H9 (cell line): ENCODE measurements around the gene MBNL1. TPM values are rescaled to one million over a fixed set of nuclear protein-coding genes. Genes with fewer than 3 reads are reported as not detected.

Experiments
- DNase-seq: peaks from one replicate; pipeline ENCODE4 v3.0.0-alpha.2; 2017
- H2AFZ ChIP-seq: one replicate; pipeline ENCODE4 v1.6.1; 2013; ENCODE audit warnings: mild to moderate bottlenecking, low read length, control low read depth, moderate library complexity
- H2AK5ac ChIP-seq: 2 replicates; pipeline ENCODE4 v1.6.1; 2013; ENCODE audit warnings: low read length, control low read depth, mixed read lengths; ENCODE audit not compliant: insufficient read length
- H2BK120ac ChIP-seq: one replicate; pipeline ENCODE4 v1.6.1; 2013; ENCODE audit warnings: low read depth, mild to moderate bottlenecking, low read length, control low read depth, inconsistent platforms; ENCODE audit not compliant: poor library complexity, severe bottlenecking
- H2BK12ac ChIP-seq: 2 replicates; pipeline ENCODE4 v1.6.1; 2013; ENCODE audit warnings: low read length, control low read depth, mixed read lengths, low read depth; ENCODE audit not compliant: insufficient read length
- H2BK15ac ChIP-seq: 2 replicates; pipeline ENCODE4 v1.6.1; 2013; ENCODE audit warnings: low read depth, low read length, control low read depth
- H2BK20ac ChIP-seq: one replicate; pipeline ENCODE4 v1.6.1; 2013; ENCODE audit warnings: low read depth, mild to moderate bottlenecking, low read length, control low read depth, inconsistent platforms; ENCODE audit not compliant: poor library complexity, severe bottlenecking
- H2BK5ac ChIP-seq: 2 replicates; pipeline ENCODE4 v1.6.1; 2013; ENCODE audit warnings: low read length, control low read depth, mixed read lengths; ENCODE audit not compliant: insufficient read length
- H3K14ac ChIP-seq: 2 replicates; pipeline ENCODE4 v1.6.1; 2013; ENCODE audit warnings: low read length, control low read depth; ENCODE audit not compliant: insufficient read depth
- H3K18ac ChIP-seq: 2 replicates; pipeline ENCODE4 v1.6.1; 2013; ENCODE audit warnings: low read depth, mild to moderate bottlenecking, mixed read lengths, low read length, control low read depth; ENCODE audit not compliant: insufficient read length
- H3K23ac ChIP-seq: 2 replicates; pipeline ENCODE4 v1.6.1; 2013; ENCODE audit warnings: low read length, control low read depth, mixed read lengths, low read depth; ENCODE audit not compliant: insufficient read length
- H3K23me2 ChIP-seq: 2 replicates; pipeline ENCODE4 v1.6.1; 2013; ENCODE audit warnings: low read depth, mild to moderate bottlenecking, mixed read lengths, low read length, control low read depth; ENCODE audit not compliant: insufficient read length, poor library complexity, severe bottlenecking
- H3K27ac ChIP-seq: 2 replicates; pipeline ENCODE4 v1.5.1; 2013; ENCODE audit warnings: low read length, control low read depth, mixed read lengths, low read depth; ENCODE audit not compliant: insufficient read length
- H3K27me3 ChIP-seq: 2 replicates; pipeline ENCODE4 v1.6.1; 2013; ENCODE audit warnings: low read length, control low read depth, inconsistent platforms; ENCODE audit not compliant: insufficient read depth
- H3K4ac ChIP-seq: 2 replicates; pipeline ENCODE4 v1.6.1; 2013; ENCODE audit warnings: low read depth, mild to moderate bottlenecking, control low read depth, inconsistent platforms, low read length, moderate library complexity
- H3K4me1 ChIP-seq: 2 replicates; pipeline ENCODE4 v1.6.1; 2013; ENCODE audit warnings: low read length, control low read depth, inconsistent platforms; ENCODE audit not compliant: insufficient read depth
- H3K4me2 ChIP-seq: 2 replicates; pipeline ENCODE4 v1.6.1; 2013; ENCODE audit warnings: low read length, control low read depth, mixed read lengths; ENCODE audit not compliant: insufficient read length, insufficient read depth
- H3K56ac ChIP-seq: 2 replicates; pipeline ENCODE4 v1.6.1; 2013; ENCODE audit warnings: low read depth, mild to moderate bottlenecking, mixed read lengths, low read length, control low read depth; ENCODE audit not compliant: insufficient read length
- H3K79me1 ChIP-seq: 2 replicates; pipeline ENCODE4 v1.6.1; 2013; ENCODE audit warnings: low read depth, mild to moderate bottlenecking, moderate library complexity, low read length, control low read depth, inconsistent platforms; ENCODE audit not compliant: insufficient read depth, poor library complexity, severe bottlenecking
- H3K79me2 ChIP-seq: 2 replicates; pipeline ENCODE4 v1.6.1; 2013; ENCODE audit warnings: low read length, control low read depth, inconsistent platforms; ENCODE audit not compliant: insufficient read depth
- H3K9ac ChIP-seq: 2 replicates; pipeline ENCODE4 v1.6.1; 2013; ENCODE audit warnings: low read length, control low read depth, mixed read lengths; ENCODE audit not compliant: insufficient read length; ENCODE audit errors: extremely low read depth
- H3K9me3 ChIP-seq: one replicate; pipeline ENCODE4 v1.6.1; 2013; ENCODE audit warnings: low read depth, low read length, inconsistent platforms; ENCODE audit not compliant: control insufficient read depth
- H3T11ph ChIP-seq: one replicate; pipeline ENCODE4 v1.6.1; 2013; ENCODE audit warnings: mild to moderate bottlenecking, low read length, control low read depth, inconsistent platforms
- H4K20me1 ChIP-seq: one replicate; pipeline ENCODE4 v1.6.1; 2013; ENCODE audit not compliant: control insufficient read depth, insufficient read length, insufficient read depth
- H4K5ac ChIP-seq: 2 replicates; pipeline ENCODE4 v1.6.1; 2013; ENCODE audit warnings: low read depth, mild to moderate bottlenecking, mixed read lengths, low read length, control low read depth; ENCODE audit not compliant: insufficient read length
- H4K8ac ChIP-seq: replicated peaks from 2 replicates; pipeline ENCODE4 v1.6.1; 2013; ENCODE audit warnings: low read length, control low read depth, mixed read lengths, low read depth; ENCODE audit not compliant: insufficient read length
- H4K91ac ChIP-seq: 2 replicates; pipeline ENCODE4 v1.6.1; 2013; ENCODE audit warnings: low read depth, mild to moderate bottlenecking, moderate library complexity, mixed read lengths, low read length, control low read depth; ENCODE audit not compliant: insufficient read length
- H3K27ac Mint-ChIP-seq, 3 experiments: 2 replicates in 2 of 3; 3 replicates in 1 of 3; pipeline ENCODE4 v1.8.0; 2020 to 2021; ENCODE audit warnings: mixed read lengths in 3 of 3, mild to moderate bottlenecking in 1 of 3, moderate library complexity in 1 of 3
- H3K27me3 Mint-ChIP-seq: 2 replicates; pipeline ENCODE4 v1.8.0; 2021; ENCODE audit warnings: low read depth, mild to moderate bottlenecking, moderate library complexity, mixed read lengths
- H3K36me3 Mint-ChIP-seq, 3 experiments: 2 replicates in 2 of 3; 3 replicates in 1 of 3; pipeline ENCODE4 v1.8.0; 2020 to 2021; ENCODE audit warnings: low read depth in 3 of 3, mixed read lengths in 3 of 3; ENCODE audit not compliant: insufficient read depth in 1 of 3
- H3K4me1 Mint-ChIP-seq, 2 experiments: 2 replicates each; pipeline ENCODE4 v1.8.0; 2020; ENCODE audit warnings: mixed read lengths in 2 of 2
- H3K4me3 Mint-ChIP-seq, 2 experiments: 2 replicates in 1 of 2; 3 replicates in 1 of 2; pipeline ENCODE4 v1.8.0; 2020 to 2021; ENCODE audit warnings: mild to moderate bottlenecking in 2 of 2, mixed read lengths in 2 of 2, moderate library complexity in 1 of 2
- H3K9me3 Mint-ChIP-seq, 2 experiments: 2 replicates in 1 of 2; 3 replicates in 1 of 2; pipeline ENCODE4 v1.8.0; 2020; ENCODE audit warnings: mild to moderate bottlenecking in 2 of 2, mixed read lengths in 2 of 2, moderate library complexity in 1 of 2
- CTCF ChIP-seq: fragments of 200-600 bp; sonication (generic); conservative IDR thresholded peaks from 3 replicates; pipeline ENCODE4 v1.8.0; 2021; ENCODE audit warnings: antibody characterized with exemption, mild to moderate bottlenecking
- WGBS: extraction: QIAGEN DNeasy Blood & Tissue Kit; methylation state at CpG from one replicate; pipeline ENCODE4 v1.1.7; 2013; ENCODE audit warnings: missing lambda C conversion rate, low lambda C conversion rate, mixed read lengths; ENCODE audit not compliant: insufficient read length; ENCODE audit errors: extremely low coverage; 5-methylcytosine and 5-hydroxymethylcytosine counted together
- total RNA-seq: library from RNA; stranded (reverse); gene quantifications from 2 replicates; pipeline ENCODE4 v1.2.1, GENCODE V29; 2021

Gene MBNL1
- total RNA-seq, 1 experiment from 2014 or later, result 14.9 TPM

DNA sequence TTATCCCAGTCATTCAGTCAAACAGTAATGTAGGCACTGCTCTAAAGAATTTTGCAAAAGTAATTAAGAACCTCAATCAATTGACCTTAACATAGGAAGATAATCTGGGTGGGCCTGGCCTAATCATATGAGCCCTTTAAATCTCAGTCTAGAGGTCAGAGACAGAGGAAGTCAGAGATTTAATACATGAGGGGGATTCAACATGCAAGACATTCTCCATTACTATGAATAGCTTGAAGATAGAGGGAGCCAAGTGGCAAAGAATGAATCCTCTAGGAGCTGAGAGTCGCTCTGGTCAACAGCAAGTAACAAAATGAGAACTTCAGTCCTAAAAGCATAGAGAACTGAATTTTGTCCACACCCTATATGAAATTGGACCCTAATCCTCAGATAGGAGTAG lies 39.0 kb upstream of the MBNL1 start:
- Histone ChIP-seq H2BK20ac (no peak overlapping the region), H3K27me3 (no peaks in the 10 kb centered on the region)
- WGBS, result no CpG with 5 or more reads among the region's 1 CpG

More for the DNA sequence above, 39.0 kb upstream of the MBNL1 start:
- no peak overlapping the region for H3K23ac ChIP-seq
- no peaks in the 10 kb centered on the region for H3K79me2 ChIP-seq
- H4K8ac ChIP-seq, result no peak overlapping the region
- H2AK5ac ChIP-seq, result no peak overlapping the region
- no peaks in the 10 kb centered on the region for H3K9me3 ChIP-seq
- Mint-ChIP-seq H3K27me3 (no peaks in the 10 kb centered on the region), H3K4me3 (no peak overlapping the region), H3K4me1 (no peaks in the 10 kb centered on the region), H3K27ac (no peak overlapping the region), H3K36me3 (no peaks in the 10 kb centered on the region), H3K9me3 (no peaks in the 10 kb centered on the region)
- no peak overlapping the region for H3K14ac ChIP-seq
- no peak overlapping the region for H4K91ac ChIP-seq
- H4K20me1 ChIP-seq, result no peaks in the 10 kb centered on the region
- no peak overlapping the region for H2BK15ac ChIP-seq
- no peak overlapping the region for H4K5ac ChIP-seq
- no peak overlapping the region for H3K27ac ChIP-seq
- no peak overlapping the region for H3K4me2 ChIP-seq
- H3K56ac ChIP-seq, result no peak overlapping the region
- H2BK5ac ChIP-seq, result no peak overlapping the region
- no peak for DNase-seq
- H2AFZ ChIP-seq, result no peak overlapping the region
- H3K4ac ChIP-seq, result no peak overlapping the region
- H3K4me1 ChIP-seq, result no peaks in the 10 kb centered on the region
- no peaks in the 10 kb centered on the region for H3K79me1 ChIP-seq
- H3T11ph ChIP-seq, result no peak overlapping the region
- no peak for TF ChIP-seq CTCF
- no peak overlapping the region for H3K9ac ChIP-seq
- H2BK12ac ChIP-seq, result no peak overlapping the region
- H2BK120ac ChIP-seq, result no peak overlapping the region
- no peaks in the 10 kb centered on the region for H3K23me2 ChIP-seq
- no peak overlapping the region for H3K18ac ChIP-seq
